HG03432 (cell line): Measurements from ENCODE around the gene CREB3L1.
"Not testable (repeated sequence)": the region's sequence is repeated elsewhere in the genome, so short reads cannot be mapped to it uniquely, and the experiment has no call there.

Source experiments
- ATAC-seq: cut with Tn5 transposase; IDR thresholded peaks from one replicate; pipeline ENCODE4 v1.9.1; 2021; ENCODE audit warnings: mild to moderate bottlenecking, moderate library complexity; ENCODE audit not compliant: unreplicated experiment

The CREB3L1 gene

DNA sequence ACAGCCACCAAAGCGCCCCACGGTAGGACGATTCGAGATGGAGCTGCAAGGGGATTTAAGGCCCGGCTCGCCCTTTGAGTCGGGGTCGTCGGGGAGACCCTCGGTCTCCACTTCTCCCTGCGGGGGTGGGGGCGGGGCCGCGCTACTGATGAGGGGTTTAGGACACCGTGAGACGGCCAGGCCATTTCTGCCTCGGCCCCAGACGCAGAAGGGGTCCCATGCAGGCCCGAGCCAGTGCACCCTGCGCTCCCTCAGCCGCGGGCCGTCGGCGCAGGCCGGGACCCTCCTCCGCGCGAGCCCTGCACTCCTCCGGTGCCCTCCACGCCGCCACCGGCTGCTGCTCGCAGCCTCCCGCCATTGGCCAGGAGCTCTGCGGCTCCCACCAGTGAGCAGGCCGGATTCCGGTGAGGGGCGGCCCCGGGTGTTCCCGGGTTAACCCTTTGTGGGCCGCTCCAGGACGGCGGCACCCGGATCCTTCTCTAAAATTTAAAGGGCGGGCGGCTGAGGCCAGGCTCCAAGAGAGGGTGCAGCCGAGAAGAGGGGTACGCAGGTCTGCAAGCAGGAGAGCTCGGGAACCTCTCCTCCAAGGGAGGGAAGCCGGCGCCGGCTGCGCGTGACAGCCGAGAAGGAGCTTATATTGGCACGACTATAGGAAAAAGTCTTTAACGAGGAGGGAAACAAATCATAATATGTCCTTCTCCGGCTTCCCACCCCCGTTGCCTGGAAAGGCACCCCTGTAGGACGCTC, 18.0 kb downstream of the CREB3L1 start:
- peak; percentile 82 for ATAC-seq

DNA sequence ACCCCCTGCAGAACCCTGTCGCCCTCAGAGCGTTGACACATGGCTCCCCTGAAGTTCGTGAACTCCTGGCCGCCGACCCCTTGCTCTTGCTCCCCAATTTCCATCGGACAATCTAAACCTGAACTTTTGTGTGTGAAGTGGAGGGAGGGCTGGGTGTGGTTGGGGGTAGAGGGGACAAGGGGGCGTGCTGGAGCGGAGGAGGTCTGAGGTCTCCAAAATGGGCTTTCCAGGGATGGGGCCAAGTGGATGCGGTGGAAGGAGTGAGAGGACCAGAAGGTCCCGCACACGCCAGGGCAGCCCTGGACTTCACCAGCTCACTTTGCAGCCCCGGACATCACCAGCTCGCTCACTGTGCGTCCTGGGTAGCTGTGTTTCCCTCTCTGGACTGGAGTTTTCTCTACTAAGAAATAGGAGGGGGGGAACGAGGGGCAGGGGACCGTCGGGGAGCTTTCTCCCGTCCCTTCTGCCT, 18.6 kb downstream of the CREB3L1 start:
- ATAC-seq = no peak

DNA sequence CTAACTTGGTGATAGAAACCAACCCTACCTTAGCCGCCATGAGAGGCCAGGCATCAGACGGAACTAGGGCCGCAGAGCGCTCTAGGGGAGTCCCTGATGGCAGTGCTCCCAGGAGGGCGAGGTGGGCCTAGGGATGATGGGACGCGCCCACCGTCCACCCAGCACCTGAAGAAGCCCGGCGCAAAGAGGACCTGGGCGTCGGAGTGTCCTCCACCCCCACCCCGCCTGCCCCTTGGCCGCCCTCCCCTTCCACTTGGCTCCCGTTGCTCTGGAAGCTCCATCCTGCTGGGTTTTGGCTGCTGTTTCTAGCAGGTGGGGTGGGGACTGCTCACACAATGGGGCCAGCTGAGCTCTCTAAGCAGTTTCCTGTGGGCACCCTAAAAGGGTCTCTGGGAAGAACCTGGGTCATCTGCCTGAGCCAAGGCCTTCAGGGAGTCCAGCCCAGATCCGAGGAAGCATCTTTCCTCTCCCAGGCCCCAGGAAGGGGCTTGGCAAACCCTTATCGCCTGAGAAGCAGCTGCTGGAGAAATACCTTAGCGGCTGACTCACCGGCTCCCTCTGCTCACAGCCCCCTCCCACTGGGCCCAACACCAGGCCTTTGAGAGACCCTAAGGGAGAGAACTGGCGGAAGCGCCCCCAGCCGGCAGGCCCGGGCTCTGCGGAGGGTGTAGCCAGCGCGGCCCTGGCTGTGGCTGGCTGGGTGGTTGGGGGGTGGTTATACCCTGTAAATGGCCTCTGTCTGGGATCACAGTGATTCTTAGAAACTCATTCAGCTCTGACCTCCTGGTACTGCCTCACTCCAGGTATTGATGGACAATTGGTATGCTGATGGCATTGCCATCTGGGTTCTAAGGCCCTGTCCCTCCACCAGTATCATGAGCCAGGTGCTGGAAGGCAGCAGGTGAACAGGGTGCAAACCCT, 19.3 kb downstream of the CREB3L1 start:
- ATAC-seq = no peak

DNA sequence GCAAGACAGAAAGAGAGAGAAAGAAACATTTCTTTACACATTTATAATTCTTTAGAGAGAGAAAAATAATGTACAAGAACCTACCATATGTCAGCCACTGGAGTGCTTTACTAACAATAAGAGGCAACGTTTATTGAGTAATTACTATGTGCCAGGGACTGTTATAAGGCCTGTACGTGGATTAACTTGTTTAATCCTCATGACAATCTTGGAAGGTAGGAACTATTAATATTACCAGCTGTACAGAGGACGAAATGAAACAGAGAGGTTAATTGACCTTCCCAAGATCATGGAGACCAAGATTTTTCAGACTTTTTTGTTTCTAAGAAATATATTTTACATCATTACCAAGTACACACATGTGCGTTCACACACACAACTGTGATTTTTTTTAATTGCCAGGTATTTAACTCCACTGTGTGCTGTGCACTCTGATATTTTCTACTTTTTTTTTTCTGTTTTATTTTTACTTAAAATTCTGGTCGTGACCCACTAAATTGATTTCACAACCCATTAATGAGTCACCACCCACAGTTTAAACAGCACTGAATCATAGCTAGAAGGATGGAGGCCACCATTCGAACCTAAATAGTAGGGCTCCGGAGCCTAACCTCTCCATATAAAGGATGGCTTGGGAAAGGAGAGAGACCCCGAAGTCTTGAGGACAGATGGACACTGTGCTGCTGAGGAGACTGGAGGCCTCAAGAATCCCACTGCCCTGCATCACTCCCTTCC, 21.4 kb downstream of the CREB3L1 start:
- ATAC-seq = no peak

DNA sequence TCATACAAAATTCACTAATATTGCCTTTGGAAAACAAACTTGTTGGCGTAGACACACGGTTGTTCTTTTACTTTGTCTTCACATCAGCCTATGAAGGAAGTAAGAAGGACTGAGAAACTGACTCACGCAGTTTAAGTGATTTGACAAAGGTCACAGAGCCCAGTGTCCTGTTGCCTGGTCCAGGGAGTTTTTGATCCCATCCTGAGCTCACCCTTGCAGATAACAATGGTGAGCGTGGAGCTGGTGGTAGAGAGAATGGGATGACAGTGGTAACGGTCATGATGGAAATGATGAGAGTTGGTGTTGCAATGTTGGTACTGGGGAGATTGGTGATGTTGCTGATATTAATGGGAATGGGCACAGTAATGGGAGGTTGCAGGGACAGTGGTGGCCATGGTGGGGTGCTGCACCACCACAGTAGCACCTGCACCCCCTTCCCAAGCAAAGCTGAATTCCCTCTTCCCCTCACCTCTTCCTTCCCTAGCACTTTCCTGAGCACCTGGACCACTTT, 22.0 kb downstream of the CREB3L1 start:
- ATAC-seq = no peak

DNA sequence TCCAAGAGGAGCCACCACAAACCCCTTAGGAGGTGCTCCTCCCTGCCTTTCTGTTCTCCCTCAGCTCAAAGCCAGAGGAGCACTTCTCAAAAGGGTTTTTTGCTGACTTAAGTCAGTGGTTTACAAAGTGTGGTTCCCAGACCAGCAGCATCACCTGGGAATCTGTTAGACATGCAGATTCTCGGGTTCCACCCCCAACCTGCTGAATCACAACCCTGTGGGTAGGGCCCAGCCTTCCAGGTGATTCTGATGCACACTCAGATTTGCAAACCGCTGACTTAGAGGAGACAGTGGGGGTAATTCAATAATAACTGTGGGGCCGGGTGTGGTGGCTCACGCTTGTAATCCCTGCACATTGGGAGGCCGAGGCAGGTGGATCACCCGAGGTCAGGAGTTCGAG, 22.8 kb downstream of the CREB3L1 start:
- no peak for ATAC-seq

DNA sequence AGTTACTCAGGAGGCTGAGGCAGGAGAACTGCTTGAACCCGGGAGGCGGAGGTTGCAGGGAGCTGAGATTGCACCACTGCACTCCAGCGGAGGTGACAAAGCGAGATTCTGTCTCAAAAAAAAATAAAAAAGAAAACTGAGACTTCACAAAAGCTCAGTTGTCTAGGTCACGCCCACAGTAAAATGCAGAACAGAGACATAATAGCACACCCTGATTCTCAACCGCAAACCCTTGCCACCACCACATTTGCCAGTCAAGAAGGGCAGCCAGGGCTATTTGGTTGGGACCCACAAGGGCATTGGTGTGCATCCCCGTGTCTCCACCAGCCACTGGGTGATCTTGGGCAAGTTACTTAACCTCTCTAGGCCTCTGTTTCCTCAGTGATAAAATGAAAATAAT, 25.4 kb downstream of the CREB3L1 start:
- ATAC-seq = peak; percentile 93

DNA sequence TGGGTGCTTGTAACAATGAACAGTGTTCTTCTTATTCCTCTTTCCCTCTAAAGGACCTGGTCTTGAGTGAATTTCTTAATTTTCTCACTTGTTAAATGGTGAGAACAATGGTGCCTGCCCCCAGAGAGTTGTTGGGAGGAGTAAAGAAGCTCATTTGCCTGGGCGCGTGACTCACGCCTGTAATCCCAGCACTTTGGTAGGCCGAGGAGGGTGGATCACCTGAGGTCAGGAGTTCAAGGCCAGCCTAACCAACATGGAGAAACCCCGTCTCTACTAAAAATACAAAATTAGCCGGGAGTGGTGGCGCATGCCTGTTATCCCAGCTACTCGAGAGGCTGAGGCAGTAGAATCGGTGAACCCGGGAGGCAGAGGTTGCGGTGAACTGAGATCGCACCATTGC, 26.6 kb downstream of the CREB3L1 start:
- not testable (repeated sequence) for ATAC-seq

DNA sequence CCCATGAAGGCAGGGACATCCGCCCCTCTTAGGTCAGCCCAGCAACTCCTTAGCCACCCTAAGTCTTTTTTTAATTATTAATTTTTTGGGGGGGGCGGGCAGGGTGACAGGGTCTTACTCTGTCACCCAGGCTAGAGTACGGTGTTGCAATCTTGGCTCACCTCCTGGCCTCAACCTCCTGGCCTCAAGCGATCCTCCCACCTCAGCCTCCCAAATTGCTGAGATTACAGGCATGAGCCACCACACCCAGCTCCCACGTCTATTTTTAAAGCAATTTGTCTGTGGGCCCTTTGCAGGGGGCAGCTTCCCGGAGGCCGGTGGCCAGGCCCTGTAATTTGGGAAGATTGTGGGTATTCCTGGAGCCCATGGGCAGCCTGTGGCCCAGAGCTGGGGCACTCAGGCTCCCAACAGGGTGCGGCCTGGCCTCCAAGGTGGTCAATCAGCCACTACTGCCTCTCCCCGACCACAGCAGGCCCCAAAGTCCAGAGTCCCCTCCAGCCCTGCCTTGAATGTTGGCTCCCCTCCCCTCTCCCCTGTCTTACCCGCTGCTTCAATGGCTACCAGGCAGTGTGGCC, 27.2 kb downstream of the CREB3L1 start:
- ATAC-seq = no peak

DNA sequence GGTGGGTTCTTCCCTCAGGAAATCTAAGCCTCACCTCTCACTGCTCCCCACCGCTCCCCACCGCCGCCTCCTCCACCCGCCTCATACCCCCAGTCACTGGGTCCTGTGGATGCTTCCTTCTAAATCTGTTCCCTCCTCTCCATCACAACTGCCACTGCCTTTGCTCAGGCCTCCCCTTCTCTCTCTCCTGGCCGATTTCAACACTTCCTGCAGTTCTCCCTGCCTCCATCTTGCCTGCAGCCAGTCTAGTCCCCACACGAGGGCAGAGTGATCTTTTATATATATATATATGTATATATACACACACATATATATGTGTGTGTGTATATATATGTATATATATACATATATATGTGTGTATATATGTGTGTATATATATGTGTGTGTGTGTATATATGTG, 27.8 kb downstream of the CREB3L1 start:
- ATAC-seq = no peak

DNA sequence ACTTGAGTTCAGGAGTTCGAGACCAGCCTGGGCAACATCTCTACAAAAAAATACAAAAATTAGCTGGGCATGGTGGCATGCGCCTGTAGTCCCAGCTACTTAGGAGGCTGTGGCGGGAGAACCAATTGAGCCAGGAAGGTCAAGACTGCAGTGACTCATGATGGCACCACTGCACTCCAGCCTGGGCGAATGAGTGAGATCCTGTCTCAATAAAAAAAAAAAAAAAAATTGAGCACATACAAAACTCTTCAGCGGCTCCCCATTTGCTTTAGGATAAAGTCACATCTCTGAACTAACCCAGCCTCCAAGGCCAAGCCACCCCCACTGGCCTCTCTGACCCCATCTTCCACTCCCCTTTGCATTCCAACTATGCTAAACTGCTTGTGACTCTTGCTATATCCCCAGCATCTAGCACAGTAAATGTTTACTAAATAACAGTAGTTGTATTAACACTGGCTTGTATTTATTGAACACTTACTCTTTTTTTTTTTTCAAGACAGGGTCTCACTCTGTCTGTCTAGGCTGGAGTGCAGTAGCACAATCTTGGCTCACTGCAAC, 28.9 kb downstream of the CREB3L1 start:
- no peak for ATAC-seq

DNA sequence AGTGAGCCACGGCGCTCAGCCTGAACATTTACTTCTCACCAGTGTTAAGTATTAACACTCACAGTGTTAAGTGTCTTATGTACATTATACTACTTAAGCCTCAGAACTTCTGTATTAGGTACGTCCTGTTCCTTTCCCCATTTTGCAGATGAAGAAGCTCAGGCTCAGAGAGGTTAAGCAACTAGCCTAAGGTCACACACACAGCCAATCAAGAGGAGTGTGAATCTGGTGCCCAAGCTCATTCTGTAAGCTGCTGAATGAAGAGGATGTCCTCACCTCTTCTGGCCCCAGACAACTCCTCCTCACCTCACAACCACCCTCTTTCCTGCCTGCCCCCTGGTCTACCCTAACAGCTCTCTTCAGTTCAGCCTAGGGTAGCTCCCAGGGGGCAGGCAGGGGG, 29.9 kb downstream of the CREB3L1 start:
- no peak for ATAC-seq

DNA sequence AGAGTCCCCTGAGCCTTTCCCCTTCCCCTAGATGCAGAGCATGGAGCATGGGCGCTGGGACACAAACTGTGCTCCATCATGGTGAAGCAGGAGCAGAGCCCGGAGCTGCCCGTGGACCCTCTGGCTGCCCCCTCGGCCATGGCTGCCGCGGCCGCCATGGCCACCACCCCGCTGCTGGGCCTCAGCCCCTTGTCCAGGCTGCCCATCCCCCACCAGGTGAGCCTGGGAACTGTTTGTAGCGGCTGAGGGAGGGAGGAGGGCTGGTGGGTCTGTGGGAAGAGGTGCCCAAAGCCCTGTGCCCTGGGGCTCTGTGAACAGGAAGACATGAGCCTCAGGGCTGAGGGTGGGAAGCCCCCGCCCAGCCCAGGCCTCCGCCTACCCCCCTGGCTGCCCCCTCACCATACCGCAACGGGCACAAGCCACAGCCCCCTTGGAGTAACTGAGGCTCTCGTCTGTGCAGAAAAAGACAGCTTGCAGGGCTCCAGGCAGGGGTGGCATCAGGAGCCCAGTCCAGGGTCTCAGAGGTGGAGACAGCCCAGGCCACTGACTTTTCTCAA, 30.4 kb downstream of the CREB3L1 start:
- no peak for ATAC-seq

DNA sequence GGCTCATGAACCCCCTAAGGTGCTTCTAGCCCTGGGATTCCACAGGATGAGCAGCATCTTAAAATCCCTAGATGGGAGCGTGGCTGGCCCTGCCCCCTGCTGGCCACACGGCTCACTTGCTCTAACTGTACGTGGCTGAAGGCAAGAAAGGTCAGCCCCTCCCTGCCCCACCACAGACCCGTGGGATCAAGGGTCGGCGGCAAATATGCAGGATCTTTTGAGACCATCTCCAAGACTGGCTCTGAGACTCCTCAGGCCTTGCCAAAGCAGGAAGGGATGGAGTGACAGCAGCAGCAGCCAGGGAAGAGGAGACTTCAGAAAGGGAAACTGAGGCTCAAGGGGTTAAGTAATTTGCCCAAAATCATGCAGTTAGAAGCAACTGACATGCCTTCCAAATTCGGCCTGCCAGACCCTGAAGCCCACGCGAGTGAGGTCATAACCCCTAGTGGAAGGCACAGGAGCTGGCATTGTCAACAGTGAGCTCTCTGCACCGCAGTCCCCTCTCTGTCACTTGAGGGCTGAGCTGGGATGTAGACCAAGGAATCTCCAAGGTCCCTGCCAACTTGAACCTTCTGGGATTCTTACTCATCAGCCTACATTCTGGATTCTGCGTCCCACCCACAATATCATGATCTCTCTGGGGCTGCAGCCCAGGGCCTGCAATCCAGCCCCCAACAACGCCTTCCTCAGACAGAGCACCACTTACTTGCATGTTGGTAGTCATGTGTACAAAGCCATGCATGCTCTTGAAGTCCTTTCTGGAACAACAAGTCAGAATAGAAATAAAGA, 31.4 kb downstream of the CREB3L1 start:
- ATAC-seq = peak; percentile 60

DNA sequence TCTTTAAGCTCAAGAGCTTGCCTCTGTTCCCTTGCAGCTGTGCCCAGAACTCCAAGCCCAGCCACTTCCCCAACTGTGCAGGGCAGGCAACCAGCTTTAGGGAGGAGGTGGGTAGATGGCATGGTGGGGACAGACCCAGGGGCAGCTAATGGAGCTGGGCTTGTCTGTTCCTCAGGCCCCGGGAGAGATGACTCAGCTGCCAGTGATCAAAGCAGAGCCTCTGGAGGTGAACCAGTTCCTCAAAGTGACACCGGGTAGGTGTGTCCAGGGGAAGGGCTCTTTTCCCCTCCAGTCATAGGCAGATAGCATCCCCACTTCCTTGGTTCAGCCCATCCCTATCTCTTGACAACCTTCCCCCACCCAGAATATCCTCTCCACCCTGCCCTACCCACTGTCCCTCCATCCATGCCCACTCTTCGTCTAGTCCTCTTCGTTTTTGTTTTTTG, 32.4 kb downstream of the CREB3L1 start:
- ATAC-seq = peak; percentile 71

DNA sequence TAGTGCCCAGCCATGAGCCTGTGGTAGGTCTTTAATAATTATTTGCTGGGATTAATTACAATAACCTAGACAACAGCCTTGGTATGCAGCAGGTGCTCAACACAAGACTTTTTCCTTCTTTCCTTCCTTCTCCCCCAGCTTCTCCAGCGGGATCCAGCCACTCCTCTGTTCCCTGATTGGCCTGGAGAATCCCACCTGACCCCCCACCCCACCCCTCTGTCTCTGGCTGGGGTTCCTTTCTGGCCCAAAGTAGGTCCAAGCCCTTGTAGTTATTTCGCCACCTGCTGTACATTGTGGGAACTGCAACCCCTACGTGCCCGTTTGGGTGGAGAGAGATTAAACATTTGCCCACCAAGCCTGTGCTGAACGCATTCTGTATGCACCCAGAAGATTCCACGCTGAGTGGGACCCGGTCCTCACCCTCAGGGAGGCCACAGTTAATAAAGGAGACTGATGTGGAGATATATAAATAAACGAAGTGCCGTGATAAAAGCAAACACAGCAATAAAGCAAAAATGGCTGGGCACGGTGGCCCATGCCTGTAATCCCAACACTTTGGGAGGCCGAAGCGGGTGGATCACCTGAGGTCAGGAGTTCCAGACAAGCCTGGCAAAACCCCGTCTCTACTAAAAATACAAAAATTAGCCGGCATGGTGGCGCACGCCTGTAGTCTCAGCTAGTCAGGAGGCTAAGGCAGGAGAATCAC, 37.7 kb downstream of the CREB3L1 start:
- no peak for ATAC-seq

DNA sequence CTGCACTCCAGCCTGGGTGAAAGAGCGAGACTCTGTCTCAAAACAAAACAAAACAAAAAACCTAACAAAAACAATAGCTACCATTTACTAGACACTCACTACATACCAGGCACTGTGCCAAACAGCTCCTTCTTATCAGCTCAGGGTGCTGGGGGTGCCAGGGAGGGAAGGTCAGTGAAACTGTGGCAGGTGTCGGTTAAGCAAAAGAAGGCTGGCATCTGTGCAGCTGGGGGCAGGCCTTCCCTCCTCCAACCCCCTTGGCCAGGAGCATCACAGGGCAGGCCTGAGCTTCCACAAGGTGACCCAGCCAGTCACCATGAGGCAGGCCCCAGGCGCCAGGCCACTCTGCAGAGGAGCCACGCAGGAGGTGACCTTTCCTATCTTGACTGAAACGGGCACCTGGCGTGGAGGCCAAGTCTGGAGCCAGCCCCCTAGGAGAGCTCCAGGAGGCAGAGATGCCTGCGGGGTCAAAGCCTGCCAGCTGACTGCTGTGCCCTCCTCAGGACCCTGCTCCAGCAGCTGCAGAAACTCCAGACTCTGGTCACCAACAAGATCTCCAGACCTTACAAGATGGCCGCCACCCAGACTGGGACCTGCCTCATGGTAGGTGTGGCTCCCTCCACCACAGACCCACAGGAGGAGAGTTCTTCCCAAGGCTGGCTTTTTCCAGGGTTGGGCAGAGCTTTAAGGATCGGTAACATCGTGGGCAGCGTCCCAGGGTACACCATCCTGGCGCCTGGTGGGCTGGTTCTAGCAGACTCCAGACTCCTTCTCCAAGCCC, 38.5 kb downstream of the CREB3L1 start:
- no peak for ATAC-seq

DNA sequence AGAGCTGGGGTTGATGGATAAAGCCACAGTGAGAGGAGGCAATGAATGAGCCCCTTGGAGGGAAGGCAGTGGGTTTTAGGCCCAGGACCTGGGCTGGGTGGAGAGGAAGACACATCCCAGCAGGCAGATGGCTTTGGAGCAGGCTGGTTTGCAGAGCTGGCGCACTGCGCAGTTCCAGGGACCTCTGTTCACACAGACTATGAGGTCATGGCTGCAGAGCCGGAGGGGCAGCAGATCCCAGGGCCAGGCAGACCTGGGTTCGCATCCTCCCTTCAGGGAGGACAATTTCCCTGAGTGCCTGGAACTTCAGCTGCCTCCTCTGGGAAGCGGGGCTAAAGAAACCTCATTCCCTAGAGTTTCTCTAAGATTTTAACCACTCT, 41.6 kb downstream of the CREB3L1 start:
- no peak for ATAC-seq
